ENCODE measurements around the gene PSMA5. TPM values are rescaled to one million over a fixed set of nuclear protein-coding genes. Genes with fewer than 3 reads are reported as not detected.

The PSMA5 gene
- polyA plus RNA-seq, 1 donor from 2014 or later = 99.8 TPM

DNA sequence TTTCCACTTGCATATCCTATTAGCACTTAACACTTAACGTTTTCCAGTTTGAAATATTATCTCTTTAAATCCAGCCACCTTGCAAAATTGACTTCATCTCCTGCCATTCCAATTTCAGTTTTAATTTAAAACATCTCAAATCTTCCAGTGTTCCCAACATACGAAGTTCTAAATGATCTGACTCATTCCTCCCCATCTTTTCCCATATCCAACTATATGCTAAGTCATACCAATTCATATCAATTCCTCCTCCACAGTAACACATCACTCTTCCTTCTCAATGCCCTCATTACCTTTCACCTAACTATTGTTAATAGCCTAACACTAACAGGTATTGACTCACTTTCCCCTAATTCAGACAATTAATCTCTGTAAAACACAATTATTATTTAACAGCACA, 2.8 kb downstream of the PSMA5 start:
- Histone ChIP-seq H3K4me3 (ENCODE audit: low read length) (no peak overlapping the region), H3K9me2 (ENCODE audit: insufficient read depth, low read length) (no peaks in the 10 kb centered on the region), H3K4me2 (ENCODE audit: low read length) (no peak overlapping the region), H3K27ac (ENCODE audit: low read length) (no peak overlapping the region), H2AFZ (ENCODE audit: low read depth, low read length) (no peak overlapping the region), H3F3A (ENCODE audit: insufficient read depth, low read length, poor library complexity, severe bottlenecking) (no peaks in the 10 kb centered on the region), H4K20me1 (ENCODE audit: insufficient read depth) (no peaks in the 10 kb centered on the region), H3K79me2 (replicated peaks; ENCODE audit: insufficient read depth, low read length) (peaks cover 20% of the 10 kb centered on the region), H3K27me3 (ENCODE audit: insufficient read depth, low read depth, low read length) (no peaks in the 10 kb centered on the region), H3K9ac (ENCODE audit: low read length) (no peak overlapping the region), H3K9me3 (ENCODE audit: low read length) (no peaks in the 10 kb centered on the region), H3K36me3 (ENCODE audit: insufficient read depth, low read length) (no peaks in the 10 kb centered on the region)
- TF ChIP-seq EP300 (conservative IDR thresholded peaks at IDR 0.05; ENCODE audit: poor library complexity, severe bottlenecking) = no peak
- TF ChIP-seq TAF1 (IDR thresholded peaks at IDR 0.05; ENCODE audit: low read depth) = no peak
- TF ChIP-seq, protein P1, sequence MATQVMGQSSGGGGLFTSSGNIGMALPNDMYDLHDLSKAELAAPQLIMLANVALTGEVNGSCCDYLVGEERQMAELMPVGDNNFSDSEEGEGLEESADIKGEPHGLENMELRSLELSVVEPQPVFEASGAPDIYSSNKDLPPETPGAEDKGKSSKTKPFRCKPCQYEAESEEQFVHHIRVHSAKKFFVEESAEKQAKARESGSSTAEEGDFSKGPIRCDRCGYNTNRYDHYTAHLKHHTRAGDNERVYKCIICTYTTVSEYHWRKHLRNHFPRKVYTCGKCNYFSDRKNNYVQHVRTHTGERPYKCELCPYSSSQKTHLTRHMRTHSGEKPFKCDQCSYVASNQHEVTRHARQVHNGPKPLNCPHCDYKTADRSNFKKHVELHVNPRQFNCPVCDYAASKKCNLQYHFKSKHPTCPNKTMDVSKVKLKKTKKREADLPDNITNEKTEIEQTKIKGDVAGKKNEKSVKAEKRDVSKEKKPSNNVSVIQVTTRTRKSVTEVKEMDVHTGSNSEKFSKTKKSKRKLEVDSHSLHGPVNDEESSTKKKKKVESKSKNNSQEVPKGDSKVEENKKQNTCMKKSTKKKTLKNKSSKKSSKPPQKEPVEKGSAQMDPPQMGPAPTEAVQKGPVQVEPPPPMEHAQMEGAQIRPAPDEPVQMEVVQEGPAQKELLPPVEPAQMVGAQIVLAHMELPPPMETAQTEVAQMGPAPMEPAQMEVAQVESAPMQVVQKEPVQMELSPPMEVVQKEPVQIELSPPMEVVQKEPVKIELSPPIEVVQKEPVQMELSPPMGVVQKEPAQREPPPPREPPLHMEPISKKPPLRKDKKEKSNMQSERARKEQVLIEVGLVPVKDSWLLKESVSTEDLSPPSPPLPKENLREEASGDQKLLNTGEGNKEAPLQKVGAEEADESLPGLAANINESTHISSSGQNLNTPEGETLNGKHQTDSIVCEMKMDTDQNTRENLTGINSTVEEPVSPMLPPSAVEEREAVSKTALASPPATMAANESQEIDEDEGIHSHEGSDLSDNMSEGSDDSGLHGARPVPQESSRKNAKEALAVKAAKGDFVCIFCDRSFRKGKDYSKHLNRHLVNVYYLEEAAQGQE (IDR thresholded peaks at IDR 0.05; ENCODE audit: borderline replicate concordance) = no peak
- no peak for TF ChIP-seq MXI1 (conservative IDR thresholded peaks at IDR 0.05; ENCODE audit: poor library complexity, severe bottlenecking)
- no peak for TF ChIP-seq SMC3 (conservative IDR thresholded peaks at IDR 0.05; ENCODE audit: poor library complexity)
- TF ChIP-seq EZH2 (IDR thresholded peaks at IDR 0.05; ENCODE audit: borderline replicate concordance, insufficient read depth, low read length, poor library complexity, severe bottlenecking) = no peak
- TF ChIP-seq, protein P2, sequence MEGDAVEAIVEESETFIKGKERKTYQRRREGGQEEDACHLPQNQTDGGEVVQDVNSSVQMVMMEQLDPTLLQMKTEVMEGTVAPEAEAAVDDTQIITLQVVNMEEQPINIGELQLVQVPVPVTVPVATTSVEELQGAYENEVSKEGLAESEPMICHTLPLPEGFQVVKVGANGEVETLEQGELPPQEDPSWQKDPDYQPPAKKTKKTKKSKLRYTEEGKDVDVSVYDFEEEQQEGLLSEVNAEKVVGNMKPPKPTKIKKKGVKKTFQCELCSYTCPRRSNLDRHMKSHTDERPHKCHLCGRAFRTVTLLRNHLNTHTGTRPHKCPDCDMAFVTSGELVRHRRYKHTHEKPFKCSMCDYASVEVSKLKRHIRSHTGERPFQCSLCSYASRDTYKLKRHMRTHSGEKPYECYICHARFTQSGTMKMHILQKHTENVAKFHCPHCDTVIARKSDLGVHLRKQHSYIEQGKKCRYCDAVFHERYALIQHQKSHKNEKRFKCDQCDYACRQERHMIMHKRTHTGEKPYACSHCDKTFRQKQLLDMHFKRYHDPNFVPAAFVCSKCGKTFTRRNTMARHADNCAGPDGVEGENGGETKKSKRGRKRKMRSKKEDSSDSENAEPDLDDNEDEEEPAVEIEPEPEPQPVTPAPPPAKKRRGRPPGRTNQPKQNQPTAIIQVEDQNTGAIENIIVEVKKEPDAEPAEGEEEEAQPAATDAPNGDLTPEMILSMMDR (IDR thresholded peaks at IDR 0.05; ENCODE audit: poor library complexity, severe bottlenecking) = no peak
- no peak for TF ChIP-seq POLR2AphosphoS5 (IDR thresholded peaks at IDR 0.05)
- no peak for TF ChIP-seq RAD21 (conservative IDR thresholded peaks at IDR 0.05)

DNA sequence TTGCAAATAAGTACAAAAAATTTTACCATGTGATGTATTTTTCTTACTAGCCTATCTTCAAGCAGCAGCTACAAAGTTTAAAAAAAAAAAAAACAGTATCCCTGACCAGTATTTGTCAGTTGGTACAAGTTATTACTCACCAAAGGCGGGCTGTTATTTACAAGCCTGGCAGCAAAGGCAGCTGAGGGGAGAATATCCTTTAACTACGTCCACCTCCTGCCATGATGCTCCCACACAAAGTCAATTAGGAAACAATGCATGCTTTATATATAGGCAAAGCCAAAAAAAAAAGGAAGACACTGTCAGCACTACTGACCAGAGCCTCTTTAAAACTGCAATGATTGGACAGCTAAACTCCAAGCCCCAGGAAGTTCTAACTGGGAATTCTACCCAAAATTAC, 13.7 kb downstream of the PSMA5 start:
- H4K20me1 ChIP-seq (ENCODE audit: insufficient read depth) = no peaks in the 10 kb centered on the region

More for the DNA sequence above, 13.7 kb downstream of the PSMA5 start:
- H3K4me3 ChIP-seq (ENCODE audit: low read length) = no peak overlapping the region
- H3K9ac ChIP-seq (ENCODE audit: low read length) = no peak overlapping the region
- H3K4me2 ChIP-seq (ENCODE audit: low read length) = no peak overlapping the region
- no peaks in the 10 kb centered on the region for H3F3A ChIP-seq (ENCODE audit: insufficient read depth, low read length, poor library complexity, severe bottlenecking)
- H3K36me3 ChIP-seq (ENCODE audit: insufficient read depth, low read length) = peaks cover 4% of the 10 kb centered on the region
- H2AFZ ChIP-seq (ENCODE audit: low read depth, low read length) = no peak overlapping the region
- H3K9me2 ChIP-seq (ENCODE audit: insufficient read depth, low read length) = no peaks in the 10 kb centered on the region
- H3K27me3 ChIP-seq (ENCODE audit: insufficient read depth, low read depth, low read length) = no peaks in the 10 kb centered on the region
- H3K79me2 ChIP-seq (replicated peaks; ENCODE audit: insufficient read depth, low read length) = peaks cover 3% of the 10 kb centered on the region
- TF ChIP-seq TAF1 (IDR thresholded peaks at IDR 0.05; ENCODE audit: low read depth) (no peak), RAD21 (conservative IDR thresholded peaks at IDR 0.05) (no peak), EZH2 (IDR thresholded peaks at IDR 0.05; ENCODE audit: borderline replicate concordance, insufficient read depth, low read length, poor library complexity, severe bottlenecking) (no peak), EP300 (conservative IDR thresholded peaks at IDR 0.05; ENCODE audit: poor library complexity, severe bottlenecking) (no peak), SMC3 (conservative IDR thresholded peaks at IDR 0.05; ENCODE audit: poor library complexity) (no peak), MXI1 (conservative IDR thresholded peaks at IDR 0.05; ENCODE audit: poor library complexity, severe bottlenecking) (no peak), POLR2AphosphoS5 (IDR thresholded peaks at IDR 0.05) (no peak)
- TF ChIP-seq, protein P1 (IDR thresholded peaks at IDR 0.05; ENCODE audit: borderline replicate concordance) = no peak
- TF ChIP-seq, protein P2 (IDR thresholded peaks at IDR 0.05; ENCODE audit: poor library complexity, severe bottlenecking) = no peak
- no peak overlapping the region for H3K27ac ChIP-seq (ENCODE audit: low read length)
- H3K9me3 ChIP-seq (ENCODE audit: low read length) = no peaks in the 10 kb centered on the region

All from neural cell (in vitro differentiated cells).